CD4-positive, alpha-beta T cell treated with Interleukin-21 for 1 hour (primary cell): ENCODE data around the gene DDX10.
"Not testable (repeated sequence)": the region's sequence is repeated elsewhere in the genome, so short reads cannot be mapped to it uniquely, and the experiment has no call there.

Source experiments
- DNase-seq: peaks from one replicate; pipeline ENCODE4 v3.0.0-alpha.2; 2020

The DDX10 gene

GRCh38 chr11:108779147-108779546, 114.3 kb downstream of the DDX10 start:
- not testable (repeated sequence) for DNase-seq

DNA sequence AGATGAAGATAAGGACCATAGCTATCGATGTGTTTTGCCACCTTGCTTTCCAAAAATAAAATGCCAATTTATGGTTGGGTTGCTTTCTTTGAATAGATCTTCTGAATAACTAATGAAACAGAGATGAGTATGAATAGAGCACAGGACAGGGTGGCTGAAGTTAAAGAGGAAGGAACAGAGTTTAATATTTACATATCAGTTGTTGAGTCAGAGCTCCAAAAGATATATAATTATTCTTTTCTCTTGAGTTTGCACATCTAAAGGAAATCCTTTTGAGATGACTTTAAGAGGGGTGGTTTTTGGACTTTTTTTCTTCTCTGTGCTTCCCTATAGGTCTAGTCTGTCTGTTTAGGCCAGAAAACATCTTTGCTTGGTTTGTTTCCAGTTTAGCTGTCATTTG, 115.2 kb downstream of the DDX10 start:
- DNase-seq: no peak

DNA sequence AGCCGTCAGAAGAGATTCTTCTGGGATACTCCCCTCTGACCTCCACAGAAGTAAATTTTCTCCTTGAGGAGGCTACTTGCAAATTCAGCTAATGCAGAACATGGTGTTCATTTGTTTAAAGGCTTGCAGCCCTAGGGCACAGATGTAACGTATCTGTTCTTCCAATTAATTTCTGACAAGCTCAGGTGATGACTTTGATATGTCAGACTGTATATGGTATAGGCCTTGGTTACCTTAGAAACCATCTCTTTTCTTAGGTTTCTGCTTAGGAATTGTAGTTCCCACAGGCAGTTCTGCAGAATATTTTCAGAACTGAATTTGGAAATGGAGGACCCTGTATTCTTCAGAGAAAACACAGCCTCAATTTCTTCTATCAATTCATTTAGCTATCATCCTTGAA, 117.1 kb downstream of the DDX10 start:
- DNase-seq: no peak

- DNase-seq: no peak
Measured at GRCh38 chr11:108786281-108786990, 121.6 kb downstream of the DDX10 start.

DNA sequence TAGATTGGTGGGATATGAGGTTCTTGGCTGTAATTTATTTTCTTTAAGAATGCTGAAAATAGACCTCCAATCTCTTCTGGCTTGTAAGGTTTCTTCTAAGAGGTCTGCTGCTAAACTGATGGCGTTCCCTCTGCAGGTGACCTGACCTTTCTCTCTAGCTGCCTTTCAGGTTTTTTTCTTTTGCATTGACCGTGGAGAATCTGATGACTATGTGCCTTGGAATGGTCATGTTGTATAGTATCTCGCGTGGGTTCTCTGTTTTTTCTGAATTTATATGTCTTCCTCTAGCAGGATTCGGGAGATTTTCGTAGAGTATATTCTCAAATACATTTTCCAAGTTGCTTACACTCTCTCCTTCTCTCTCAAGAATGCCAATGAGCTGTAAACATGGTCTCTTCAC, 122.2 kb downstream of the DDX10 start:
- DNase-seq: no peak

- DNase-seq: no peak
Measured at GRCh38 chr11:108788565-108789199, 123.8 kb downstream of the DDX10 start.

DNA sequence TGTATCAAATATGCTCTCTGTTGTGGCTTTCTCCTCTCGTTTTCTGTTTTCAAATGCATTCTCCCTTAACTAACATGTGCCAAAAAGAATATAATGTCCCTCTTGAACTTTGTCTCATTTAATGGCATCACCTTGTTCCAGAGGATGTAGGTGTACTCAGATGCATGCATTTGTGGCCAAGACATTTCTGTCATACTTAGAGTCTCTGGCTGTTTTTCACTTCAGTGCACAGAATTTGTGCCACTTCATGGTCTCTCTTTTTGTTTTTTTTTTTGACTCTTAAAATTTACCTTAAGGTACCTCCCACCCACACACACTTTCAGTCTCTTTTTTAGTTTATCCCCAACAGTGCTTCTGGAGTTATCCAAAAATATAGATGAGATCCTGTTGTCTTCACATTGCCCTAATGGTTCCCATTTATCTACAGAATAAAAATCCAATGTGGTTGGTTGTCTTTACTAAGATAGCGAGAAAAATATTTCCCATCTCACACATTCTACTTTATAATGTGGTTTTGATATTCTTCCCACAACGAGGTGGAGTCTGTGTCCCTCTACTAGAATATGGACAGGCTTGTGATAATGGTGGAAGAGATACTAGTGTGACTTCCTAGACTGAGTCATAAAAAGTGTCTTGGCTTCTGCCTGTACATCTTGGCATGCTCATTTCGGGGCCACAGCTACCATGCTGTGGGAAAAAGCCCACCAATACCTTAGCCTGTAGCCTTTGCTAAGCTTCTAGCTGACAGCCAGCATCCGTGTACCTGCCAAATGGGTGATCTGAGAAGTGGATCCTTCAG, 125.8 kb downstream of the DDX10 start:
- DNase-seq: no peak

DNA sequence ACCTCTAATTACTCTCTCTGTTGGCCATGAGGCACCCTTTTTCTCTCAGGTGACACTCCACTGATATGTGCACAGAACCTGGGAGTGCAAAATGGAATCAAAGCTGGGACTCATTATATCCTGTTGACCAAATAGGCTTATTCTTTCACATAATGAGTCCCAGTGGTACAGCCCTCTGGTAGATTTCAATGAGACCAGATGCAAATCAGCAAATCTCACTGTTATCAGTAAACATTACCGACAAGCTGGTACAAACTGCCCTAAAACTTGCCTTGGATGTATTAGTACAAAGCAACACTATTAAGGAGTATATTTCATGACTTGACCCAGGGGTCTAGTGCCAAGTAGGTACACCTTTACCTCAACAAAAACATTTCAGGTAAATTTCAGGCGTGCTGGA, 128.3 kb downstream of the DDX10 start:
- DNase-seq: no peak

DNA sequence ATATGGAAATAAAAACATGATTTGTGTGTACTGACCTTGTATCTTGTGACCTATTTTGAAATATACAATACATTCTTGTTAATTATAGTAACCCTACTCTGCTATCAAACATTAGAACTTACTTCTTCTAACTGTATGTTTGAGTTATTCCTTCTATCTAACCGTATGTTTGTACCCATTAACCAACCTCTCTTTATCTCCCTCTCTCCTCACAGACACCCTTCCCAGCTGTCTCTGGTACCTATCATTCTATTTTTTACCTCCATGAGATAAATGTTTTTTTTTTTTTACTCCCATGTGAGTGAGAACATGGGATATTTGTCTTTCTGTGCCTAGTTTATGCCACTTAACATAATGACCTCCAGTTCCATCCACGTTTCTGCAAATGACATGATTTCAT, 128.7 kb downstream of the DDX10 start:
- no peak for DNase-seq

- DNase-seq: no peak
Measured at GRCh38 chr11:108796551-108796950, 131.7 kb downstream of the DDX10 start.

DNA sequence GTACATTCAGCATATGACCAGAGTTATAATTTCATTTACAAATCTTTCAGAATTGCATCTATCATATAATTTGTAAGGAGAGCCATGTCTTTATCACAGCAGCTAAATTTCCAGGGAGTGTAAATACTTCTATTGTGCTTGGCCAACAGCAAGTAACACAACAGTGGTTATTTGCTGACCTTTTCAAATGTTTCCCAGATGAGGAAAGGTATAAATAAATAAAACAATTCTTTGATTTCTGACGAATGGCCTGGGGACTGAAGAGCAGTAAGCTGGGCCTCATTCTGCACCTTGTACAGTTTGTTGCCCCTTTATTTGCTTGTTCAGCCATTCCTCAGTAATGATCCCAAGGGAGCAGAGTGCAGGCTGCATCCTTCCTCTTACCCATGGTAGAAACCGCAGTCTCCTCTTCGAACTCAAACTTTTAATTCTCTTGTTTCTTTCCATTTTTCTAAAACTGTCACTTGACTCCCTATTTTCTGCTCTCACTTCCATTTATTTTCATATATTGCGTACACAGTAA, 132.8 kb downstream of the DDX10 start:
- no peak for DNase-seq

DNA sequence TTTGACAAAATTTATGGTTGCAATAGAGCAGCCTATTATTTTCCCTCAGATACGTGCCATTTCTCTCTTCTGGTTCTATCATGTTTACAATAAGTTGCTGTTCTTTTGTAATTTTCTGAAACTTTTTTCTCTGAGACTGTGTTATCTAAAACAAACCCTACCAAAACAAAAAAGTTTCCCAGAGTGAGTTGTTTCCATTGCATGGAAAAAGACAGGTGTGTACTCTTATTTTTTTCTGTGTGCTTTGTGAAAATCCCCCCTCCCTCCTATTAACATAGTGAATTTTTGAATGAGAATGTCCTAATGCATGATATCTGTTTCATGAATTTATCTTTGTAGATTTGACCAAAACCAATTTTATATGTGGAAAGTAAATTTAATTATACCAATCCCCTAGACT, 137.6 kb downstream of the DDX10 start:
- no peak for DNase-seq

- DNase-seq: no peak
Measured at GRCh38 chr11:108803776-108804175, 138.9 kb downstream of the DDX10 start.

DNA sequence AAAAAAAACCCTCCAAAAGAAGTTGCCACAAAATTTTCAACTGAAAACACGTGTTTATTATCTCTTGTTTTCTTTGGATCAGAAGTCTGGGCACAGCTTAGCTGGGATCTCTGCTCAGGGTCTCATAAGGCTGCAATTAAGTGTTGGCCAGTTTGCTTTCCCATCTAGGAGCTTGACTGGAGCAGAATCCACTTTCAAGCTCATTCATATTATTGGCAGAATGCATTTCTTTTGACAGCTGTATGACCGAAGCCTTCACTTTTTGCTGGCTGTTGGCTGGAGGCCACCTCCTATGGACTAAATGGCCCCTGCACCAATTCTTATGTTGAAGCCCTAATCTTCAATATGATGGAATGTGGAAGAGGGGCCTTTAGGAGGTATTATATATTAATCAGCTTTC, 139.6 kb downstream of the DDX10 start:
- DNase-seq: no peak

- no peak for DNase-seq
Measured at GRCh38 chr11:108805030-108805429, 140.2 kb downstream of the DDX10 start.

DNA sequence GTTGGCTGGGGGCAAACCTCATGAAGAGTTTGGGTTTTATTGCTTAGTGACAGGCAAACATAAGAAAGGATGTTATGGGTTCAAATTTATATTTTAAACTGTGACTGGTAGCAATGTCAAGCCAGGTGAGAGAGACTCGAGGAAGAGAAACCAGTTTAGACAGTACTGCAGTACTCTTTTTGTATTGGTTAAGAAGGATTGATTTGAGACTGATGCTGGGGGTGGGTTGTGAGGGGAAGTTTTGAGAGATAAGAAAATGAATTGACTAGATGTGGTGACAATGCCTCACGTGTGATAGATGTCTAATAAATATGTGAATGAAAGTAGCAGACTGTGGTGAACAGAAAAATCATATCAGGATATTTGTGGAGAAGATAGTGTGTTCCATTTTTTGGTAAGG, 142.4 kb downstream of the DDX10 start:
- DNase-seq: no peak

GRCh38 chr11:108813086-108813485, 148.2 kb downstream of the DDX10 start:
- DNase-seq: no peak

GRCh38 chr11:108817976-108818375, 153.1 kb downstream of the DDX10 start:
- DNase-seq: no peak

- DNase-seq: no peak
Measured at GRCh38 chr11:108818971-108819370, 154.1 kb downstream of the DDX10 start.

- no peak for DNase-seq
Measured at GRCh38 chr11:108819957-108820356, 155.1 kb downstream of the DDX10 start.

DNA sequence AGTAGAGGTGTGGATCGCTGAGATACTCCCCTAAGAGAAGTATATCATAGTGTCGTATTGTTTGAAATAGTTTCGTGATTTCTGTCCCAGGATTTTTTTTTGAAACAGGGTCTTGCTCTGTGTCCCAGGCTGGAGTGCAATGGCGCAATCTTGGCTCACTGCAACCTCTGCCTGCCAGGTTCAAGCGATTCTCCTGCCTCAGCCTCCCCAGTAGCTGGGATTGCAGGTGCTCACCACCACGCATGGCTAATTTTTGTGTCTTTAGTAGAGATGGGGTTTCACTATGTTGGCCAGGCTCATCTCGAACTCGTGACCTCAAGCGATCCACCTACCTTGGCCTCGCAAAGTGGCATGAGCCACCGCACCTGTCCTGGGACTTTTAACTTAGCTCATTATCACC, 159.1 kb downstream of the DDX10 start:
- not testable (repeated sequence) for DNase-seq

DNA sequence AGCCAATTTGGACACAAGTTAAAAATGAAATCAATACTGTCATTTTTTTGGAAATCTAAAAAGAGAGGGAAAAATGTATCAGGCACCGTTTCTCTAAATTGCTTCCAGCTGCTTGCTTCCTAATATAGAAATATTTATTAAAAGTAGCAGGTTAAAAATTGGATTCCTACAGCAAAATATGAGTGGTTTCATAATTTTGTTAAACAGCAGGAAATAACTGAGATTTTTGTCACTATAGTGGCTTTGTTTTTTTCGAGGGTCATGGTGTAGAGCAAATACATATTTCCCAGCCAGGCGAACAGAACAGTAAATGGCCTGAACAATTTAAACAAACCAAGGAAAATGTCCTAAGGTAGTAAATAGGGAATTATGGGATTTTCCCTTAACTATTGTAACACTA, 159.7 kb downstream of the DDX10 start:
- DNase-seq: no peak

DNA sequence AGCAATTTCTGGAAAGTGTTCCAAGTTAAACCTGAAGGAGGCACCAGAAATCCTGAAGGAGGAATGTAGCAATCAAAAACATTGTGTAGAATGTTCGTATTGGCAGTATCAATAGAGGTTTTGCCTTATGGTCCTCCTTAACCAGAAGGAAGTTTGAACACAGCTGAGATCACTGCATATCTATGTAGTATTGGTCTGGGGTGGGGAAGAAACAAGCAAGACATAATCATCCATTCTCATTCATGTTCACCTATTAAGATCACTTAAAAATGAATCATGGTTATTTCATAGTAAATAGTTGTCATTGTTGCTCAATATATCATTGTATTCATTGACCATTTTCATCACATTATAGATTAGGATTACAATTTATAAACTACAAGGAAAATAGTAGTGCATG, 160.5 kb downstream of the DDX10 start:
- DNase-seq: no peak

DNA sequence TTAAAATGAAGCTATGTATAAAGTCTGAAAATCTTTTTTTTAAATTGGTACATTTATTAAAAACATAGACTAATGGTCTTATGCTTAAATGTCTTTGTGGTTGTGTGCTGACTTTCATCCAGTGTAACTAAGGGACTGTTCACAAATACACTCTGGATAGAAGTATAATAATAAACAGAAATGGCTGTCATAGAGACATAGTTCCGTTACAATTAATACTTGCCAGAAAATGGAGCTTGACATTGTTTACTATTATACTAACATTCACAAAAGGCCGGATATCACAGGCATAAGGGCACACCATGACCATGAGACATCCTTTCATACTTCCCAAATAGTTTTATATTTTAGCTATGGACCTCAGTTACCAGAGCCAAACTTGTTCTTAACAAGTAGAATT, 161.3 kb downstream of the DDX10 start:
- DNase-seq: no peak
